ENCODE results near the gene AGAP1. TPM values are rescaled to one million over a fixed set of nuclear protein-coding genes. Genes with fewer than 3 reads are reported as not detected.

AGAP1 gene
- total RNA-seq, 2 donors from 2014 or later: 22.5 to 23.9 TPM

DNA sequence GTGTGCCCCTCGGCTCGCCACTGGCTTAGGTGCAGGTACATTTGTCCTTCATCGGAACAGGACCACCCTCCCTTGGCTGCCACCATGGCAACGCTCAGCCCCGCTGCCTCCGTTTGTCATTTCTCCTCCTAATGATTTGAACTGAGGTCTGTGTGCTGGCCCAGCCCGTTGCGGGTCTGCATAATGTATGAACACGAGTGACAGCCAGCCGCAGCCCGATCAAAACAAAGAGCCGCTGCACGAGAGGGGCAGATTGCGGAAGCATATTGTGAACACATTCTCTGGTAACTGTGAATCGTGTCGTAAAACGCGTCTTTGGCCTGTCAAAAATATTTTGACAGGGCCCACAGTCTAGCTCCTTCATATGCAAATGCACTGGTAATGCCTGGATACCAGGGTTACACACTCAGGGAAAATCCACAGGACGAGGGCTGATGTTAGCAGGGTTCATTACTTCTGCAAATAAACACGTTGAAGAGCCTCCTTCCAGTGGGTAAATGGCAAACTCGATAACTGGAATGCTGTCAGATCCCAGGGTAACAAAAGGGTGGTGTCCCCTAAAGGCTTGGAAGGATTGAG lies 137.0 kb downstream of the AGAP1 start:
- no peak for ATAC-seq
- intact Hi-C loops (cut with DNase I): no loop called here
- DNase-seq: no peak

- ATAC-seq (no peak), DNase-seq (no peak)
- intact Hi-C loops (cut with DNase I): no loop called here
Observed at GRCh38 chr2:235634435-235635158, 140.8 kb downstream of the AGAP1 start.

- no peak for DNase-seq
- ATAC-seq: no peak
- intact Hi-C loops (cut with DNase I): no loop called here
Observed at GRCh38 chr2:235636546-235636945, 142.7 kb downstream of the AGAP1 start.

- no peak for ATAC-seq
- intact Hi-C loops (cut with DNase I): no loop called here
- DNase-seq: no peak
Observed at GRCh38 chr2:235637896-235638295, 144.1 kb downstream of the AGAP1 start.

GRCh38 chr2:235638541-235639427 lies 144.9 kb downstream of the AGAP1 start:
- intact Hi-C loops (cut with DNase I): no loop called here
- DNase-seq (no peak), ATAC-seq (no peak)

- ATAC-seq: peak; percentile 85 to 94
- intact Hi-C loops (cut with DNase I): no loop called here
Observed at GRCh38 chr2:235639428-235639773, 145.6 kb downstream of the AGAP1 start.

DNA sequence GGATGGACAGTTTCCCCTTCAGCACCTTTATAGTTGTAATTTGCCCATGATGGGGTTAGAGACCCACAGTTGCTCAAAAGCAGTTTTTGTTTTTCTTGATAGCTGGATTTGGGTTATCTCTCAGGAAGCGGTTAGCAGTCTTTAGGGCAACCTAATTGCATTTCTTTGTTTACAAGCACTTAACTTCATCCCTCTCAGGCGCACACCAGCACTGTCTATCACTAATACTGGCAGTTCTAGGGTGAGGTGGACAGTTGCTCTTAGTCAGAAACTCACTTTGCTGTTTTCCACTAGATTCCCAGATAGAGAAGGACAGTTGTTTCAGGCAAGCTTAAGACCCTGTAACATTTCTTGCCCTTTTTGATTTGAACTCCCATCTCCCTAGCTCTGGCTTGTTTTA lies 146.0 kb downstream of the AGAP1 start:
- intact Hi-C loops (cut with DNase I): no loop called here

More at GRCh38 chr2:235639428-235639773, 145.6 kb downstream of the AGAP1 start:
- peak; percentile 78 for DNase-seq

DNA sequence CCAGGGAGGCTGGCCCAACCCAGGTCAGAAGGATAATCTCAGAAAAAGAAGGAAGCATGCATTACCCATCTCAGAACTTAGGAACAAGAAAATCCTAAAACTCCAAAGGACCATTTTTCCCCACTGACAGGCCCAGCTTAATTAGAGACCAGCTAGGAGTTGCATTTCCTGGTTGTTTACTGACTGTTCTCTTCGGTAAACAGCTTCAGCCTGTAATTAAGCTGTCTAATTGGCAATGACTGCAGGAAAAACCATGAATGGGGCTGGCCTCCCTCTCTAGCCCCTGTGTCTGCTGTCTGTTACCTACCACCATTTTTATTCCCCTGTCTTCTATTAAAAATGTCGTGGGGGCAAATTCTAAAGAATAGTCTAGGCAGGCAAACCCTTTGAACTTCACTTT lies 146.5 kb downstream of the AGAP1 start:
- DNase-seq: no peak
- no peak for ATAC-seq
- intact Hi-C loops (cut with DNase I): no loop called here

More for the DNA sequence above, 146.0 kb downstream of the AGAP1 start:
- ATAC-seq (no peak), DNase-seq (no peak)

- ATAC-seq: peak in 1 of 2 donors; percentile 57
- peak; percentile 73 for DNase-seq
- intact Hi-C loops (cut with DNase I): no loop called here
Observed at GRCh38 chr2:235640926-235641723, 147.3 kb downstream of the AGAP1 start.

DNA sequence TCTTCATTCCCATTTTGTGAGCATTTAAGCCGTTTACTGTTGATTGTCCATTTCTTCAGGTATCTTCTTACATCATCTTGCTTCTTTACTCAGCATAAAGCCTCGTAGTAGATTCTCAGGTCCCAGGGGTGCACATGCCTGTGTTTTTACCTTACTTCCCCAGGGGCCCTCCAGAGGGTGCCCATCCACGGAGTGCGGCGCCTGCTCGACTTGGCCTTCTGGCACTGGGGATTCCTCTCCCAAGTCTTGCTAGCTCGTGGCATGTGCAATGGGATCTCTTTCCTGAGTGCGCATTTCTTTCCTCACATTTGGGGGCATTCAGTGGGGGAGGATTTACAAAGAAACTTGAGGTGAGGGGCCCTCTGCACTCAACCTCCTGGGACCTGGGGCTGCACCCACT lies 148.1 kb downstream of the AGAP1 start:
- no peak for ATAC-seq
- intact Hi-C loops (cut with DNase I): no loop called here

DNA sequence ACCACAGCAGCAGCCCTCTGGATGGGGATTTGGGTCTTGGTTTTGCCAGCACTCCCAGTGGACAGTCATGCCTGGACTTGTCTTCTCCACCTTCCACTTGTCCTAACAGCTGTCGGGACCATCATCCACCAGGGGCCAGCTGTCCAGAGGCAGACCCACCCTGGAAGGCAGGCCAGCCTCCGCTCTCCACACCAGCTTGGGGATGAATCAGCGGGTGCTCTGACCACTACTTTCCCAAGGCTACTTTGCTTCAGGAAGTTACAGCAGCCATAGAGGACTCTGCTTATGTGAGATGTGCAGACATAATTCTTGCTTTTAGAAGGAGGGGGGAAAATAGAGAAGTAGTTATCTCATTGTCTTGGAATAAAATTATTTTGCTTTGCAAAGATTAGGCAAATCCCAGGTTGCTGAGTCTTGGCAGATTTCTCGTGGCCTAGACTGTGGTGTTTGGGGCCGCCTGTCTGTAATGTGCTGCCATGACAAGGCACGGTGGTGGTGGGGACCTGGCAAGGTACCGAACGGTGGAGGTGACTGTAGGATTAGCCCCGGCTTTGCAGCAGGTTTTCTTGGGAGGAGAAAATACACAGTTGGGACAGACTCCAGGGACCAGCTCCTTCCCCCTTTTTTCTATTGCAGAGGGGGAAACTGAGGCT lies 148.7 kb downstream of the AGAP1 start:
- intact Hi-C loops (cut with DNase I): no loop called here
- peak in 1 of 2 donors; percentile 65 for ATAC-seq
- DNase-seq: peak; percentile 45

More for the DNA sequence above, 148.1 kb downstream of the AGAP1 start:
- DNase-seq: no peak

- ATAC-seq (no peak), DNase-seq (no peak)
- intact Hi-C loops (cut with DNase I): no loop called here
Observed at GRCh38 chr2:235643680-235644511, 150.1 kb downstream of the AGAP1 start.

GRCh38 chr2:235647264-235647663 lies 153.4 kb downstream of the AGAP1 start:
- ATAC-seq: no peak
- no peak for DNase-seq
- intact Hi-C loops (cut with DNase I): no loop called here

DNA sequence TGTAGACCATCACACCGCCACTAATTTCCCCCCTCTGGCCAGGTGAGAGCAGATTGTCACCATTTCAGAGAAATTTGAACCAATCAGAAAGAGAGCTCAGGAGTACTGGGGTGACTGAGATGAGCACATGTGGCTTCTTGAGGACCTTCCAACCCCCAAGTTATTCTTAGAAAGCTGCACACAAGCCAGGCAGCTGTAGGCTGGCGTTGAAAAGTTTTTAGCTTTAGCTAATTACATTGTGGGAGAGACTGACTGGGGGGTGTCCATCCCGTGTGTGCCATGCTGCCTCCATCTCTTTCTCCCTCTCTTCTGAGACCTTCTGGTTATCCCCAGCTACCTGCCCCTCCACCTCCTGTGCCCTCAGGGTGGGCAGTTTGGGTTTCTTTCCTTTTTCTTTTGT lies 154.0 kb downstream of the AGAP1 start:
- ATAC-seq: no peak
- DNase-seq: no peak
- intact Hi-C loops (cut with DNase I): no loop called here

DNA sequence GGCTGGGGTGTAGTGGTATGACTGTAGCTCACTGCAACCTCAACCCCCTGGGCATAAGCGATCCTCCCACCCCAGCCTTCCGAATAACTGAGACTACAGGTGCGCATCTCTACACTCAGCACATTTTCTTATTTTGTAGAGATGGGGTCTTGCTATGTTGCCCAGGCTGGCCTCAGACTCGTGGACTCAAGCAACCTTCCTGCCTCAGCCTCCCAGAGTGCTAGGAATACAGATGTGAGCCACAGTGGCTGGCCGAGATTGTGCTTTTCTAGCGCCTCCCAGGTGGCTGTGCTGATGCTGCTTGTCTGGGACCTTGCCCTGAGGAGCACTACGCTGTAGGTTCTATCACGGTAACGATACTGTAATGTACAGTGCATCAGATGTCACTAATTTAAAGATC lies 155.6 kb downstream of the AGAP1 start:
- ATAC-seq: no peak
- no peak for DNase-seq
- intact Hi-C loops (cut with DNase I): no loop called here

DNA sequence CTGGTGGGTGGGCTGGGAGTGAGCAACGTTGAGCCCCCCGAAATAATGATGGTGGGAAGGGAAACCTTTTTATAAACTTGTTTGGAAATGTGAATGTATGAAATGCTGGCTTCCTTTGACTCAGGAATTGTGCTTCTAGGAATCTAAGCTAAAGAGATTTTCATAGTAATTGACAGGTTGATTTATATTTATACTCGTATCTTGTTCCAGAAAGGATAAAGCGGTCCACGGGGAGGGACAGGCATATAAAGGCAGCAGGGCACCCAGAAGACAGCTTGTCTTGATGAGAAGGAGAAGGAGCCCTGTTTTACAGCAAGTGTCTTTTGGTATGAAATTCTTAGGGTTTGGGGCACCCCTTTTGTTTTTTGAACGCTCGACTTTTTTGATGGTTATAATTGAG lies 157.8 kb downstream of the AGAP1 start:
- ATAC-seq: no peak
- intact Hi-C loops (cut with DNase I): no loop called here
- DNase-seq: no peak

DNA sequence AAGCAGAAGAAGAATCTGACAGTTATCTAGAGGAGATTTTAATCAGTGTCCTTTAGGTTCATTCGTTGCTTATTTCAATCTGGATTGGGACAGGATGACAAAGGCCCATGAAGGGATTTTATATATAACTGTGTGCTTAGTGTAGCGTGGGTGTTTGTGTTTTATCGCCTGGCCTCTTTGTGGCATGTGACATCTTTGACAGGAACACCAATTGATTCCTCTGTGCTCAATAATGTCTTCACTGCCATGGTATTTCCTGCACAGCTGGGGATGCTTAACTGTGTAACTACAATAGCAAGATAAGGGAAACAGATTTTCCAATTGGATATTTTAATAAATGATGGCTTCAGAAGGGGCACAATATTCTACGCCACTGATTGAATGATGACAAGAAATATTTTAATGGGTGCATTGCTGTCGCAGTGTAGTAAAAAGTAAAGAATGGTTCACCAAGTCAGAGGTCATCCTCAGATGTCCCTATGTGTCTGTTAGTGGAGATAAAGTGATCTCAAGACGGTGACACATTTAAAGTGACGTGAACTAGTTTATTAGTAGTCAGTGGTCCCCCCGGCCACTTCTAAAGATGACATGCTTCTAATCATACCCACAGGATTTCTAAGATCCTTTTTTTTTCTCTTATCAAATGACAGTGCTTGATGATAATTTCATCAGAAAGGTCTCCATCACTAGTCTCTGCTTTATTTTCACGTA lies 160.4 kb downstream of the AGAP1 start:
- ATAC-seq (no peak), DNase-seq (no peak)
- intact Hi-C loops (cut with DNase I): no loop called here
